CD4-positive, alpha-beta T cell treated with Interleukin-15 for 4 hours (primary cell): ENCODE results near the gene PTPRN2.
"Not testable (repeated sequence)": the region's sequence is repeated elsewhere in the genome, so short reads cannot be mapped to it uniquely, and the experiment has no call there.

ENCODE experiments used
- DNase-seq: peaks from one replicate; pipeline ENCODE4 v3.0.0-alpha.2; 2020; ENCODE audit warnings: low spot score

The PTPRN2 gene

DNA sequence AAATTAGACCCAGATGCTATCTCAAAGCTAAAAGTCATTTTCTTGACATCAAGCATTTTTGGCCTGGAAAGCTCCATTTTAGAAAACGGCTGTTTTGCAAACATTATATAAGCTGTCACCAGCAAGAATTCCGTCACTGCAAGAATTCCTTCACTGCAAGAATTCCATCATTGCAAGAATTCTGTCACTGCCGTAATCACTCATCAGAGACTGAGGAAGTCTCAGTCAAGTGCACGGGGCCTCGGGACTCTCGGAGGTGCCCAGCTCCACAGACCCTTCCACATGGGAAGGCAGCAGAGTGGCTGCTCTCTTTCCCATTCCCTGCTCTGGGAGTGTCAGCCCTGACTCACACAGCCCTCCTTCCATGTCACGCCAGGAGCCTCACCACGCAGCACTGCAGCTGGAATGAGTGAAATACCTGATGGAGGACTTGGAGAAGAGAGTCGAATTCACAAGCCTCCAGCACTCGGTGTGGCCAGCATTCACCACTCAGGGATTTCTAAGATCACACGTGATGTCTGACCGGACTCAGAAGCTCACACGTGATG lies 168.3 kb downstream of the PTPRN2 start:
- no peak for DNase-seq

DNA sequence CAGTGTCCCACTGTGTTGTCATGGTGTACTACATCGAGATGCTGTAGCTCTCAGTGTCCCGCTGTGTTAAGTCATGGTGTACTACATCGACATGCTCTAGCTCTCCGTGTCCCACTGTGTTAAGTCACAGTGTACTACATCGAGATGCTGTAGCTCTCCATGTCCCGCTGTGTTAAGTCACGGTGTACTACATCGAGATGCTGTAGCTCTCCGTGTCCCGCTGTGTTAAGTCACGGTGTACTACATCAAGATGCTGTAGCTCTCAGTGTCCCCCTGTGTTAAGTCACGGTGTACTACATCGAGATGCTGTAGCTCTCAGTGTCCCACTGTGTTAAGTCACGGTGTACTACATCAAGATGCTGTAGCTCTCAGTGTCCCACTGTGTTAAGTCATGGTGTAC lies 169.2 kb downstream of the PTPRN2 start:
- not testable (repeated sequence) for DNase-seq

DNA sequence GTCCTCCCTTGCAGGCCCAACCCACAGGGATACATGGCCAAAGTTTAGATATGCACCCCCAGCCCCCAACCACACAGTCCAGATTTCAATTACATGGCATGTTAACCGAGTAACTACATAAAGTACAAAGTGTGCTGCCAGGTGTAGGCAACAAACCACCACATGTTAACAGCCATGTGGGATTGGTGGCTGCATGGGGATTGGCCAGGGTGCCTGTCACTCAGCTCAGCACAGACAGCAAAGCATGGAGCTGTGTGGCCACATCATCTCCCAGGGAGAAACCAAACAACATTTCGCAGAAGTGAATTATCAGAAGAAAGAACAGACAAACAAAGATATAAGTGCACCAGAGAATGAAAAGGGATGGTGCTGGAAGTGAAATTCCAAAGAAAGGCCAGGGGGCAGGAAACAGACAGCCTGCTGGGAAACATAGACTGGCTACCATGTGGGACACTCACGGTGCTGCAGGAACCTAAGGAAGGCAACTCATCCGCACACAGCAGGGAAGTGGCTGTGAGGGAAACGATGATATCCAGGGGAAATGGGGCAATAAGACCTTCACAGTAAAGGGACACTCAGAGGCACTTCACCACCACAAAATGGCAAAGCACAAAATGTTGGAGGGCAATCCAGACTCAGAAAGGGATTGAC lies 171.2 kb downstream of the PTPRN2 start:
- DNase-seq: no peak

DNA sequence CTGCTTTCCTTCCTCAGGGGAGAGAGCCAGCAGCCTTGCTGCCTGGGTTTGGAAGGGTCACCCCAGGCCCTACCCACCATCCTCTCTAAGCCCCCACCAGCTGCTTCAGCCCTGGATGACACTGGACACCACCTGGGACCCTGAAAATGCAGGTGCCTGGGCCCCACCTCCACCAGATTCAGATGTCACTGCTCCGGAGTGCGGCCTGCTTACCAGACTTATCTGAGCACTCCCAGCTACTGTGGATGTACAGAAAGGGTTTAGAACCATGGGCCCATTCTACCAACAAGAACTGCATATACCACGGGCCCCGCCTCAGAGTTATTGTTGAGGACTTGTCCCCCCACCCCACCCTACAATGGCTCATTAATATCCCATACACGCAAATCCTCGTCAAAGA lies 172.3 kb downstream of the PTPRN2 start:
- no peak for DNase-seq

DNA sequence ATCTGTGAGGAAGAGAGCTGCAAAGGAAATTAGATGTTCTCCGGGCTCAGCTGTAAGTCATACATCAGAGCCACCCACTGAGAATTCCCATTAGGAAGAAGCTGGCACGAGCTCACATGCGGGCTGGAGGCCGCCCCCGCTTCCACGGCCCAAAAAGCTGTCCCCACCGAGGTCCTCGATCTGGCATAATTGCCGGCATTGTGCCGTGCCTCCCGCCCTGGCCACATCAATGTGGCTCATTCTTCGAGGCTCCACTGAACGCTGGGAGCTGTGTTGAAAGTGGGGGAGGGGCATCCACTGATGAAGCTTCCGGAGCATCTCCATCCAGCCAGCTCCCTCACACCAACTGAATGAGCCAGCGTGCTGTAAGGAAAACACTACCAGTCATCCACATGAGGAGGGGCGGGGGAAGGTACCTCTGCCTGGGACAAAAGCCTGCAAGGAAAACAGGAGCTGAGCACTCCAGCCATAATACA lies 173.1 kb downstream of the PTPRN2 start:
- DNase-seq: no peak

DNA sequence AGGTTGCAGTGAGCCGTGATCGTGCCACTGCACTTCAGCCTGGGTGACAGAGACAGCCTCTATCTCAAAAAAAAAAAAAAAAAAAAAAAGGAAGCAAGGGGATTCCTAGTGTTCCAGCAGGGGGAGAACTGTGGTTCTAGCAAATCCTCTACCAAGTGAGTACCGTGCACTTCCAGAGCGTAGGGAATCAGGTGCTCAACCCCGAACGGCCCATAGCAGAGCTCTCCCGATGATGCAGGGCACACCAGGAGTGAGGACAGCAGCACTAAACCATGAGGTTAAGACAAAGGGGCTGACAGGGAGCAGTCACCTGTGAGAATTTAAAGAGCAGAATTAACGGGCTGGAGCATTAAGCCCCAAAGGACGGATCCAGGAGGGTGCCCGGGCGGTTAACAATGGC lies 173.6 kb downstream of the PTPRN2 start:
- no peak for DNase-seq

DNA sequence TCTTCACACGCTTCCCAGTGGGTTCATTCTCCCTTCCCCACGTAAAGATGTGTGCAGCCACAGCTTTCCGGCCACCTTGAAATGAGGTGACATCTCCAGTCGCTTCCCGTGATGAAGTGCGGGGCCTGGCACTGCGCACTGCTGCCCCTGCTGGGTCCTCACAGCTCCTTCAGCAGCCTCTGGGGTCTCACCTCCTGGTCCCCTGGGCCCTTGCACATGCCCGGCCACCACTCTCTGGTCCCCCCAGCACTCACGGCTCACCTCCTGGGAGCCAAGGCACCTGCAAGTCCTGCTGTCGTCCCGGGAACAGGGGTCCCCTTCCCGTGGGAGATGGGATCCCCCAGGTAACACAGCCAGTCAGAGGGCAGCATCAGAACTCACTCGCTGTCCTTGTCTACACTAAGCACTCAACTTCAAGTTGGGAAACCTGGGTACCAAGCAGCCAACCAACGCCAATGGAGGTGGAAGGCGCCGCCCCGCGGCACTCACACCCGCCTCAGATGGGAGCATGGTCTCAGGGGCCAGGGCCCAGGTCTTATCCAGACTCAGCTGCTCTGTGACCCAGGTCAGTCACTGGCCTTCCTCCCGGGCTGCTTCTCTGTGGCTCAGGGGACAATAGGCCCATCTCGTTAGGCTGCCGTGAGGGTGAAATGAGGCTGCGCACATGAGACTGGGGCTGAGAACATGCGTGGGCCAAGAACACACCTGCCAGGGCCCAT lies 176.2 kb downstream of the PTPRN2 start:
- no peak for DNase-seq

DNA sequence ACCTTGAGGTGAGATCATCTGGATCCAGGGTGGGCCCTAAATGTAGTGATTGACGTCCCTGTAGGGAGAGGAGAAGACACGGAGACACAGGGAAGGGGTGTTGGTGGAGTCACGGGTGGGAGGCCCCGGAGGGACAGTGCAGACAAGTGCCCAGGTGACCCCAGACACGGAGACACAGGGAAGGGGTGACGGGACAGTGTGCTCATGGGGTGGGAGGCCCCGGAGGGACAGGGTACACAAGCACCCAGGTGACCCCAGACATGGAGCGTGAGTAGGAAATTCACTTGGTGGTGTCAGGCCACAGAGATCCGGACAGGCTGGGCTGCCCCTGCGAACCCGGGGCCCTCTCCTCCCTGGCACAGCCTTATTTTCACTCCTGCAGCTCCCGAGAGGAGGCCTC lies 176.9 kb downstream of the PTPRN2 start:
- DNase-seq: no peak

DNA sequence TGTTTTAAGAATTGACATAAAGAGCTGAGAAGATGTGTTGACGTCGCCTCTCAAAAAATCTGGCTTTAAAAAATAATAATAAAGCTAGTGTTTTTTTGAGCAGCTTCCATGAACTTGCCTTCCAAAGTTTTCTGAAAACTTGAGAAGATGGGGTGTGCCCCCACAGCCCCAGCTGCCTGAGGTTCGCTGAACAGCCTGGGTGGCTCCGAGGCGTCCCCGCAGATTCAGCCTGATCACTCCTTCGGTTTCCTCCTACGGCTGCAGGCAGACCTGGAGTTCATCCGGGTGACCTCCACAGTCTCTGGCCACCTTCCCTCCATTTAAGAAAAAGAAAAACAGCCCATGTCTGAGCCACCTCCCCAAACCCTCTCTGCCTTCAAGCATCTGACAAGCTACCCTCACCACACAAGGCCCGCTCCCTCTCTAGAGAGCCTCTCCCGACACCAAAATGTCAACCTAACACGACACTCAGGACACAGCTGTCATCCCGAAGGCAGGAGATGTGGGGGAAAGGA lies 177.8 kb downstream of the PTPRN2 start:
- no peak for DNase-seq

DNA sequence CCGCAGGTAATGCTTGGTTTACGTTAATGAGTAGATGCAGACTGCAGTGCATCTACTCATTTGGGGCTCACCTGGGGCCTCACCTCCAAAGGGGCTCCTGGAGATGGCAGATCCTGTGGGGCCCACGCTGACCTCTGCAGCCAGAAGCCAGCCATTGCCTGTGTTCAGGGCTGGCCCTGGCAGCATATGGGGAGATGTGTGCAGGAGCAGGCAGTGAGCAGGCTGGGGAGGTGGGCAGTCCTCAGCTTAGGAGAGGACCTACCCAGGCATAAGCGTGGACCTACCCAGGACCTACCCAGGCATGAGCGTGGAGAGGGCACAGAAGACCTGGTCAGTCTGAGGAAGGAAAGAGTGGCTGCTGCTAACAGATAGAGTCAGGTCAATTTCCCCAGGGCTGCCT lies 178.5 kb downstream of the PTPRN2 start:
- no peak for DNase-seq

DNA sequence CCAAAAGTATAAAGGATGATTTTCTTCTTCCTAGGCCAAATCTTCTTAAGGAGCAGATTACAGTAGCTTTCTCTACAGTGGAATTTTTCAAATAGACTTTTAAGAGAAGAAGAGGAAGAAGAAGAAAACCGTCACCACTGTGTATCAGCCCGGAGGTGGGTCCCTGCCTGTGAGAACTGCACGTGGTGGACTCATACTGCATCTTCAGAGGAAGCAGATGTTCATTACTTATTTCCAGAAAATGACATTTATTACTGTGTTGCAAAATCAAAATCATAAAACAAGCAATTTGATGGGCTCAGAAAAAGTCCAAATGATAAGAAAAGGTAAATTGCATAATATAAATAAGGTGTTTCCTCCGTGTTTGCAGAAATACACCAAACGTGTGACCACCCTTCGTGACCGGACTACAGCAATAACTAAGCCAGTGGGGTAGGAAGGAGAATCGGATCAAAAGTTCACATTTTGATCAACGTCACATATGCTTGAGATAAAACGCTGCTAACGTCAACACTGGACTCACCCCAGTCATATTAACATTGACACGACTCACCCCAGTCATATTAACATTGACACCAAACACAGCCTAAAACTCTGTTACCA lies 179.2 kb downstream of the PTPRN2 start:
- no peak for DNase-seq

DNA sequence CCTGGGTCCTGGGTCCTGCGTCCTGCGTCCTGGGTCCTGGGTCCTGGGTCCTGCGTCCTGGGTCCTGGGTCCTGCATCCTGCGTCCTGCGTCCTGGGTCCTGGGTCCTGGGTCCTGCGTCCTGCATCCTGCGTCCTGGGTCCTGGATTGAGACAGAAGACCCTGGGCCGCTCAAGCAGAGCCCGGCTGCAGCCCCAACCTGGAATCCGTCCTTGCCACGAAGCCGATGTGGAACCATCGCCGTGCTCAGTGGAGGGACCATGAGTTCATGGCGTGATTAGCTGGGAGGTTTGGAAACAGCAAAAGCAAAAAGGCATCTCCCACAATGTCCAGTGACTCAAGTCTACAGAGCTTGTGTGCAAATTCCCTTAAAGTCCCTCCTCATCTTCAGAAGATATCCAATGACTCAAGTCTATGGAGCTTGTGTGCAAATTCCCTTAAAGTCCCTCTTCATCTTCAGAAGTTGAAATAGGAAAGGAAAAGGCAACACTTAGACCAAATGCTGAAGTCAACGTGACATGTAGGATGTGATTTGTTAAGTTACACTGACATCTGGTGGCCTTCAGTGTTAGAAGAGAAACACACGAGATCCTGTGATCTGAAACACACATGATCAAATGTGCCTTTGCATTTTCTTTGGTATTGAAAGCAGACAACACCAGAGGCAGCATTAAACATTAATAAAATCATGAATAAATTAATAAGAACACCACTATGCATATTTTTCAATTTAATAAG lies 179.9 kb downstream of the PTPRN2 start:
- DNase-seq: no peak

DNA sequence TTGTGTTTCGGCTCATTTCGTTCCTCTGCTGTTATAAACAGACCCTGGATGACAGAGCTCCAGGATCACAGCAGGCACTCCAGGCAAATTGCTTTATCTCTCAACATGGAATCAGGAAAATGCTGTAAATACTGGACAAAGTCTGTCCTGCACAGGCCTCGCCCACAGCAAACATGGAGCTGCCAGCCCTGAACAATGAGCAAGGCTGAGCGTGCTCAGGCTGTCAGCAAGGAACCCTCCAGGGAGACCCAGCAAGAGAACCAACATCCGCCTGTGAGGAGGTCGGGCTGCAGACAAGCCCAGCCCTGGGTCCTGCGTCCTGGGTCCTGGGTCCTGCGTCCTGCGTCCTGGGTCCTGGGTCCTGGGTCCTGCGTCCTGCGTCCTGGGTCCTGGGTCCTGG lies 180.8 kb downstream of the PTPRN2 start:
- no peak for DNase-seq

DNA sequence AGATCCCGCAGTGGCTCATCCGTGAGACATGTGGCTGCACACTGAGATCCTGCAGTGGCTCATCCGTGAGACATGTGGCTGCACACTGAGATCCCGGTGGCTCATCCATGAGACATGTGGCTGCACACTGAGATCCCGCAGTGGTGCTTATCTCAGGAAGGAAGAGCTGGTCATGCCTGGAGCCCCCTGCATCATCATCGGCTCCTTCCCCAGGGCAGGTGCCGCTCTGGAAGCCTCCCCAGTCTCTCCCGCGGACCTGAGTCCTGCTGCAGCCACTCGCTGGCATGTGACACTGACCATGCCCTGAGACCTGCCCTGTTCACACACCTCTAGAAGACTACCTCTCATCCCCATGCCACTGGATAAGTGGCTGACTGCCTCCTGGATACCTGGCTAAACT lies 181.3 kb downstream of the PTPRN2 start:
- no peak for DNase-seq

DNA sequence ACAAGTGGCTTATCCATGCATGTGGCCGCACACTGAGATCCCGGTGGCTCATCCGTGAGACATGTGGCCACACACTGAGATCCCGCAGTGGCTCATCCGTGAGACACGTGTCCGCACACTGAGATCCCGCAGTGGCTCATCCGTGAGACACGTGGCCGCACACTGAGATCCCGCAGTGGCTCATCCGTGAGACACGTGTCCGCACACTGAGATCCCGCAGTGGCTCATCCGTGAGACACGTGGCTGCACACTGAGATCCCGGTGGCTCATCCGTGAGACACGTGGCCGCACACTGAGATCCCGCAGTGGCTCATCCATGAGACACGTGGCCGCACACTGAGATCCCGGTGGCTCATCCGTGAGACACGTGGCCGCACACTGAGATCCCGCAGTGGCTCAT lies 181.9 kb downstream of the PTPRN2 start:
- DNase-seq: not testable (repeated sequence)

DNA sequence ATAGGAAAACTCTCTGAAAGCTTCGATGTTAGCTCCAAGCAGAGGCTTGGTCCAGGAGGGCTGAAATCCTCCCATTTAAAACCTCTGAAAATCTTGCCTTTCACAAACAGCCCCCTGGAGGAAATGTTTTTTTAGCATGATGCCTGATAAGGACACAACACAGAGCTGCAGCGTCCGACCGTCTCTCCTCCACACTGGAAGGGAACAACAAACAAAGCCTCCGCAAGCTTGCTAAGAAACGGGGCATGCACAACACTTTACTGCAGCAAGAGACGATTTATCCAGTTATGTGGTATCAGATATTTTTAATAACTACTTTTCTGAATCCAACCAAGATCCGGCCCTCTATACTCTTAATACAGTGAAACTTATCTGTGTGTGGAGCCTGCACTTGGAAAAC lies 182.3 kb downstream of the PTPRN2 start:
- DNase-seq: no peak

DNA sequence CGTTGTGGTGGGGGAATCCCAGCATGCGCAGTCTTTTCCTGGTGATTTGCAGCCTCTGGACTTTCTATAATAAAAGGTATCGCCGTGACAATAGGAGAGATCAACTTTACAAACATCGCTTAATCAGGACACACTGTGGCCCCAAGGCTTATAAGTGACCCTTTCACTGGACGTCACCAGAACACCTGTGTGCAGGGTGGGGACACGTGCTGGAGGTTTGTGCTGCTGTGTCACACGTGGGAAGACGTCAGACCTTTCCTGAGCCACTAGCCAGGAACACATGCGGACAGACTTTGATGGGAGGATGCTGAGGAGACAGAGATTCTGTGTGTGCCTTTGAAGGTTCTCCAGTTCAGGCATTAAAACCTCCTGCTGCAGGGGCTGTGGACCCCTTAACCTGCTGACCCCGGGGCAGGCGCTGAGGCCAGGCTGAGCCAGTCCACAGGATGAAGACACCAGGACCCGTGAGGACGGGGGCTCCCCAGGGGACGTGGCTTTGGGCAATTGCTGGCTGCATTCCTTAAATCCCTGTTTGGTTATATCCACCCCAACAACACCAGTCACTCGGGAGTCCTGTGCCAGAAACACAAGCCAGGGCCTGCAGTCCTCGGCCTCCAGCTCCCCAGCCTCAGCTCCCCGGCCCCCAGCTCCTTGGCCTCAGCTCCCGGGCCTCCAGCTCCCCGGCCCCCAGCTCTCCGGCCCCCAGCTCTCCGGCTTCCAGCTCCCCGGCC lies 183.4 kb downstream of the PTPRN2 start:
- DNase-seq: no peak

DNA sequence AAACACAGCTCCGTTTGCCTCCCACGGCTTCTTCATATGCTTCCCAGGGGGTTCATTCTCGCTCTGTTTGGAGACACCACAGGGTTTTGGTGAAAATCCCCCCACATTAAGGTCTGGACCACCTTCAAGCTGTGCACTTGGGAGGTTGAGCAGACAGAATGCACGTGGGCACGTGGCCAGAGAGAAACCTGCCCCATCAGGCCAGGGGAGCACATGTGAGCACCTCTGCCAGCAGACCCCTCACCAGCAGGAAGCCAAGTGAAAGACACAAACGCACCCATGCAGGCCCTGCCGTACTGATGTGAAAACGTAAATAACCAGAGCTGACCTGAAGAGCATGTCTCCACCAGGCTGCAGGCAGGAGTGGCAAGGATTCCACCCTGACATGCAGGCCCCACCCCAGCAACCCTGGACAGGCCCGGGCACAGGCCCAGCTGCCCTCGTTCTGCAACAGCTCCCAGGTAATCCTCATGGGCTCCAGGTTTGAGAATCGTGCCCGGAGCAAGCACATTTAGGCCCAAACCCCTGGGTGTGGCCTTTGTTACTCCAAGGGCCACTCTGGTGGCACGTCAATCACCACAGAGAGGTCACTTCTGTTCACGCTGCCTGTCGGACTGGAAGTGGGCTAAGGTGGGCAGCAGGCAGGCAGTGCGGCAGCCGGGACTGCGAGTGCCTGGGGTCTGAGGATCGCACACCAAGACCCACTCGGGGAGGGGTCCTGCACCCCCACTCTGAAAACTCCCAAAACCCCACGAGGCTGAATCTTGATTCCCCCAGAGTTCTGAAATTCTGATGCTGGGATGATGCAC lies 184.4 kb downstream of the PTPRN2 start:
- no peak for DNase-seq

DNA sequence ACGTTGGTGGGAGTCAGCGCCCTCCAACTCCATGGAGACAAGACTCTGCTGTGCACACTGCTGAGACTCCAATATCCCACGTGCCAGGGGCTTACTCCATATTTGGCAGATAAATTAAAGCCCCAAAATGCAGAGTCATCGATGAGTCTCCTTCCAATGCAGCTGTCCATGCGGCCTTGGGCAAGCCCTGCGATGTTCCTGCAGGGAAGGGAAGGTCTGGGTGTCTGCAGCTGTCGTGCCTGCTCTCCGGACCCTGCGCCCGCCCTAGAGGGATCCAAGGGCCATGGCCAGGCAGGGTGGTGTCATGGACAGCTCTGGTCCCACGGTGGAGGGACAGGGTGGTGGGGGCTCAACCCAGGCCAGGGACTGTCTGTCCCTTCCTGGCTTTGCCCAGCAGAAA lies 185.2 kb downstream of the PTPRN2 start:
- DNase-seq: no peak

DNA sequence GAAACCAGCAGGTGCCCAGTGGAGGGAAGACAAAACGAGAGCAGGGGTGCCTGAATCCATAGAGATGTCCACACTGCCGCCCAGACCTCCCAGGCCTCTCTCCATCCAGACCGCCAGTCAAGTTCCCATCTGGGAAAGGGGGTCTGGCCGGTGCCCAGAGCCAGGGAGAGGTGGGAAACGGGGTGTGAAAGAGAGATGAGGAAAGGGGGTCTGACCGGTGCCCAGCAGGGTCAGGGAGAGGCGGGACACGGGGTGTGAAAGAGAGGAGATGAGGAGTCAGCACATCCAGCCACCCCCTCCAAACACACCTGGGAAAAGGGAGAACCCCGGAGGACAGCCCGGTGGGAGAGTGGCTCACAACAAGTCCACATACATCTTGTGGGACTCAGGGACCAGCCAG lies 185.8 kb downstream of the PTPRN2 start:
- DNase-seq: no peak

DNA sequence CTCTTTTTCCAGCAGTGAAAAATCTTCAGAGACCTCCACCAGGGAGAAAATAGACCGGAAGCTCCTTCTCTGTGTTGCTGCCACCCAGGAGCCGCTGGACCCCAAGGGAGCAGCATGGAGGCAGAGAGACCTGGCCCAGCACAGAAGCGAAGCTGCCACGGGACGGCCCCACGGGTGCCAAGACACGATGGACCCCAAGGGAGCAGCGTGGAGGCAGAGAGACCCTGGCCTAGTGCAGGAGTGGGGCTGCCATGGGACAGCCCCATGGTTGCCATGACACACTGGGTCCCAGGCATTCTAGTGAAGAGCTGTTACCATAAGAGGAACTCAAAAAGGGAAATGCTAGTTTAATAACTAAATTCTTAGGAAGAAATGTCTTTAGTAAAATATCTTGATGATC lies 186.3 kb downstream of the PTPRN2 start:
- no peak for DNase-seq
